PFSK-1 (cell line): ENCODE data around the gene CAB39L.

ENCODE experiments used
- FOXP2 ChIP-seq: optimal IDR thresholded peaks from 2 replicates; pipeline ENCODE3; 2011; ENCODE audit warnings: borderline replicate concordance, control low read depth, inconsistent platforms; ENCODE audit not compliant: insufficient read depth; ENCODE audit errors: extremely low read length, extremely low read depth
- POLR2AphosphoS5 ChIP-seq: IDR thresholded peaks from 2 replicates; pipeline ENCODE4 v1.6.1; 2012; ENCODE audit warnings: low read depth, mild to moderate bottlenecking, control low read depth, low read length, moderate library complexity
- REST ChIP-seq, 2 experiments: IDR thresholded peaks; 2 replicates each; pipeline versions ENCODE4 v1.6.1 to v1.8.0; 2011 to 2012; ENCODE audit warnings: low read depth in 2 of 2, low read length in 2 of 2, control low read depth in 1 of 2, inconsistent platforms in 1 of 2, mild to moderate bottlenecking in 1 of 2, moderate library complexity in 1 of 2; ENCODE audit not compliant: insufficient read depth in 1 of 2
- SIN3A ChIP-seq: IDR thresholded peaks from 2 replicates; pipeline ENCODE4 v1.6.1; 2012; ENCODE audit warnings: mild to moderate bottlenecking, low read length, moderate library complexity, borderline replicate concordance; ENCODE audit not compliant: insufficient read depth
- TAF1 ChIP-seq: IDR thresholded peaks from 2 replicates; pipeline ENCODE4 v1.6.1; 2012; ENCODE audit warnings: low read length, control low read depth, borderline replicate concordance; ENCODE audit not compliant: insufficient read depth

CAB39L gene

GRCh38 chr13:49302817-49303216 is 141.0 kb downstream of the CAB39L start:
- no peak for TF ChIP-seq POLR2AphosphoS5
- no peak for TF ChIP-seq SIN3A
- no peak for TF ChIP-seq REST (IDR thresholded peaks at IDR 0.05; ENCODE audit: insufficient read depth in 1 of 2, low read depth in 2 of 2, low read length in 2 of 2)
- no peak for TF ChIP-seq TAF1
- TF ChIP-seq FOXP2, result no peak

- TF ChIP-seq FOXP2, result no peak
- TF ChIP-seq REST (IDR thresholded peaks at IDR 0.05; ENCODE audit: insufficient read depth in 1 of 2, low read depth in 2 of 2, low read length in 2 of 2), result no peak
- no peak for TF ChIP-seq SIN3A
- no peak for TF ChIP-seq TAF1
- TF ChIP-seq POLR2AphosphoS5, result no peak
Observed at GRCh38 chr13:49302222-49302621, 141.6 kb downstream of the CAB39L start.

GRCh38 chr13:49300739-49301589 is 142.9 kb downstream of the CAB39L start:
- no peak for TF ChIP-seq SIN3A
- no peak for TF ChIP-seq REST (IDR thresholded peaks at IDR 0.05; ENCODE audit: insufficient read depth in 1 of 2, low read depth in 2 of 2, low read length in 2 of 2)
- TF ChIP-seq POLR2AphosphoS5, result no peak
- TF ChIP-seq TAF1, result no peak
- TF ChIP-seq FOXP2, result no peak

- TF ChIP-seq REST (IDR thresholded peaks at IDR 0.05; ENCODE audit: insufficient read depth in 1 of 2, low read depth in 2 of 2, low read length in 2 of 2), result no peak
- no peak for TF ChIP-seq SIN3A
- TF ChIP-seq TAF1, result no peak
- TF ChIP-seq FOXP2, result no peak
- no peak for TF ChIP-seq POLR2AphosphoS5
Observed at GRCh38 chr13:49300276-49300675, 143.6 kb downstream of the CAB39L start.
